Right lobe of liver (tissue), 6 donors: Measurements from ENCODE around the gene CORT. TPM values are rescaled to one million over a fixed set of nuclear protein-coding genes. Genes with fewer than 3 reads are reported as not detected.

Experiments used
- ATAC-seq, 4 donors: fragments of 200-7000 bp; cut with Tn5 transposase; one replicate each; pipeline ENCODE4 v1.9.1; 2020; ENCODE audit warnings: mild to moderate bottlenecking in 4 of 4, moderate library complexity in 4 of 4
- DNase-seq, 3 donors: peaks; one replicate each; pipeline ENCODE4 v3.0.0-alpha.2; 2020
- H3K27ac ChIP-seq, 3 donors: fragments of 200-600 bp; one replicate each; pipeline ENCODE4 v1.8.0; 2022
- H3K27me3 ChIP-seq, 2 donors: fragments of 200-600 bp; one replicate each; pipeline ENCODE4 v1.8.0; 2022
- H3K36me3 ChIP-seq, 4 donors: fragments of 200-600 bp; sonication (generic) in 1 of 4; one replicate each; pipeline versions ENCODE4 v1.5.1 to v1.8.0; 2017 to 2022; ENCODE audit warnings: control low read depth in 1 of 4
- H3K4me1 ChIP-seq, 4 donors: fragments of 200-600 bp; sonication (generic) in 1 of 4; one replicate each; pipeline versions ENCODE4 v1.5.1 to v1.8.0; 2017 to 2022; ENCODE audit warnings: control low read depth in 1 of 4
- H3K4me3 ChIP-seq, 3 donors: fragments of 200-600 bp; one replicate each; pipeline ENCODE4 v1.8.0; 2022
- H3K9me3 ChIP-seq, 4 donors: fragments of 200-600 bp; sonication (generic) in 1 of 4; one replicate each; pipeline versions ENCODE4 v1.5.1 to v1.8.0; 2017 to 2022; ENCODE audit warnings: control low read depth in 1 of 4
- POLR2A ChIP-seq: fragments of 450-650 bp; IDR thresholded peaks from one replicate; pipeline ENCODE4 v1.6.1; 2017; ENCODE audit warnings: antibody characterized with exemption, mild to moderate bottlenecking
- WGBS: methylation state at CpG from one replicate; pipeline ENCODE4 v1.1.6; 2018; ENCODE audit warnings: low coverage, low lambda C conversion rate; ENCODE audit not compliant: insufficient coverage; ENCODE audit errors: missing lambda C conversion rate; 5-methylcytosine and 5-hydroxymethylcytosine counted together
- intact Hi-C, 2 donors: fragments of 100-400 bp; cut with DNase I; formaldehyde crosslinking; loops; one replicate each; pipeline versions ENCODE4 v1.11.2 to v1.14.1; 2022
- total RNA-seq, 6 experiments: library from RNA; depleted of rRNA in 2 of 6; stranded (reverse); fragments of >200 nt in 2 of 6; fragmentation: NEBNext Ultra II Directional in 3 of 6; extraction: Animal tissue kit (Norgen Biotek cat#: 25700) in 3 of 6; gene quantifications; one replicate each; pipeline versions ENCODE4 v1.1.0 to v1.2.4, GENCODE V29; 2016 to 2023
- TF ChIP-seq, protein P1 (sequence below), 4 donors: fragments of 200-600 bp in 3 of 4; fragments of 450-650 bp in 1 of 4; IDR thresholded peaks; one replicate each; pipeline versions ENCODE4 v1.5.1 to v1.8.0; 2016 to 2022; ENCODE audit warnings: antibody characterized with exemption in 4 of 4, mild to moderate bottlenecking in 2 of 4
- donor health status: DM: no; HTN: yes; CAD: no.
- donor health status: DM: no; HTN: no; CAD: no.
- donor health status: DM: no; HTN: no; CAD: no.
- donor health status: DM: no; HTN: yes; CAD: no.
- donor health status: DM: no; HTN: yes; CAD: no.

Gene CORT
- total RNA-seq, 6 experiments from 2014 or later: 0.17 TPM; not detected in 5

DNA sequence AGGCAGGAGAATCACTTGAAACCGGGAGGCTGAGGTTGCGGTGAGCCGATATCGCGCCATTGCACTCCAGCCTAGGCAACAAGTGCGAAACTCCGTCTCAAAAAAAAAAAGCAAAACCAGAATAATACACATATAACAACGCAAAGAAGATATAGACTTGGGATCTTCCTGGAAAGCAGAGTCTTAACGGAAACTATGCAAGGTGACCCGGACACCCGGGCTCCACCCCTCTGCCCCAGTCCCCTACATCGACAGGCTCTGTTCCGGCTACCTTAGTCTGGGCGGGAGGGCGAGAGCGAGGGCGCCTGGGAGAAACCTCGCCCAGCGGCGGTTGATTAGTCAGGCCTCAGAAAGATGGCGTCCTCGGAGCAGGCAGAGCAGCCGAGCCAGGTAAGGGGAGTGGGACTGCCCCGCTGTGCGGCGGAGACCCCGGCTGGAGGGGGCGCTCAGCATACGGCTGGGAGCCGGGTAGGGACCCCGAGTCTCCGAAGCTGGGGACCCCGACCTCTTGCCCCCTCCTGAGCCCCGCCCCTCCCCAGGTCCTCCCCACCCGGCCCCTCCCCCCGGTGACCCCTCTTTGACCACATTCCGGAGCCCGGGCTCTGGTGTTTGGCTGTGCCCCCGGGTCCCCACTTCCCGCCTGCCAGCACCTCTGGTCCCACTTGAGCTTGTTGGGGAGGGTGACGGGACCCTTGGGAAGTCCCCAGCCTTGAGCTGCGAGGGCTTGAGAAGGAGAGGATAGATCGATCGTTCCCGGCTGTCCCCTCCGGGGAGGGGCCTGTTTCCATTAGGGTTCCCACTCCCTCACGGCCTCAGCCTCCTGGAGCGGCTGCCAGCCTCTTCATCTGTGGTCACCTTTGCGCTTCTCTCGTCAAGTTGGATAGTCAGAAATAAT, 25.0 kb downstream of the CORT start, which contains the start of gene PEX14:
PEX14 (plus strand) TSS at position 338 of the 895 bp plus-strand sequence; CDS start at position 355, 17 bp downstream.
- no peaks in the 10 kb centered on the region for H3K36me3 ChIP-seq
- H3K4me1 ChIP-seq: peaks cover 0 to 45% (median 9%) of the 10 kb centered on the region in 4 donors
- H3K4me3 ChIP-seq: peak within 1 kb of the TSS; percentile 82 to 97 (median 86)
- intact Hi-C loops: no loop called here
- ATAC-seq (peak; percentile 82 to 89 (median 84)), DNase-seq (peak; percentile 85 to 93 (median 91))
- no peaks in the 10 kb centered on the region for H3K9me3 ChIP-seq
- H3K27ac ChIP-seq: peak within 1 kb of the TSS; percentile 66 to 83 (median 82)
- 5% methylated on average over 14 of the region's 50 CpGs for WGBS
- TF ChIP-seq, protein P1, sequence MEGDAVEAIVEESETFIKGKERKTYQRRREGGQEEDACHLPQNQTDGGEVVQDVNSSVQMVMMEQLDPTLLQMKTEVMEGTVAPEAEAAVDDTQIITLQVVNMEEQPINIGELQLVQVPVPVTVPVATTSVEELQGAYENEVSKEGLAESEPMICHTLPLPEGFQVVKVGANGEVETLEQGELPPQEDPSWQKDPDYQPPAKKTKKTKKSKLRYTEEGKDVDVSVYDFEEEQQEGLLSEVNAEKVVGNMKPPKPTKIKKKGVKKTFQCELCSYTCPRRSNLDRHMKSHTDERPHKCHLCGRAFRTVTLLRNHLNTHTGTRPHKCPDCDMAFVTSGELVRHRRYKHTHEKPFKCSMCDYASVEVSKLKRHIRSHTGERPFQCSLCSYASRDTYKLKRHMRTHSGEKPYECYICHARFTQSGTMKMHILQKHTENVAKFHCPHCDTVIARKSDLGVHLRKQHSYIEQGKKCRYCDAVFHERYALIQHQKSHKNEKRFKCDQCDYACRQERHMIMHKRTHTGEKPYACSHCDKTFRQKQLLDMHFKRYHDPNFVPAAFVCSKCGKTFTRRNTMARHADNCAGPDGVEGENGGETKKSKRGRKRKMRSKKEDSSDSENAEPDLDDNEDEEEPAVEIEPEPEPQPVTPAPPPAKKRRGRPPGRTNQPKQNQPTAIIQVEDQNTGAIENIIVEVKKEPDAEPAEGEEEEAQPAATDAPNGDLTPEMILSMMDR (IDR thresholded peaks at IDR 0.05): no peak
- TF ChIP-seq POLR2A: peak; percentile 42
- H3K27me3 ChIP-seq: no peaks in the 10 kb centered on the region

DNA sequence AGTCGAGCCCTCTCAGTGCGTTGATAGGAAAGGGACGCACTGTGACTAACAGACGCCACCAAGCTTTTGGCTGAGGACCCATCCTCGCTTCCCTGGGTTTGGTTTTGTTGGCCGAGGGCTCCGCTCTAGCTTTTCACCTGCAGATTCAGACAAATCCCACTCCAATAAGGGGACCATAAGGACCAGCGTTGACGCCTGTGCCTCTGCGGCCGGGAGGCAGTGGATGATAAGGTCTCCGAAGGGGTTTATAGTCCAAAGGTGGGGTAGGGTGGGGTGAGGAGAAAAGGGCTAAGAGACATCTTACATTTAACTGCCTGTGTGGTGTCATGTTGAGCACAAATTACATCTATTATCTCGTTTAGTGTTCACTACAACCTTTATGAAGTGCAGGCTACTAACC, 25.7 kb downstream of the CORT start:
- no peak for ATAC-seq
- Histone ChIP-seq H3K27me3 (no peaks in the 10 kb centered on the region), H3K36me3 (no peaks in the 10 kb centered on the region), H3K4me1 (peaks cover 0 to 50% (median 11%) of the 10 kb centered on the region in 4 donors), H3K9me3 (no peaks in the 10 kb centered on the region), H3K4me3 (peak overlapping the region; percentile 82 to 97 (median 86)), H3K27ac (peak overlapping the region; percentile 66 to 83 (median 82))
- intact Hi-C loops: no loop called here
- no peak for DNase-seq
- TF ChIP-seq, protein P1 (IDR thresholded peaks at IDR 0.05): no peak
- no peak for TF ChIP-seq POLR2A
- 15% methylated on average over 6 of the region's 13 CpGs for WGBS

DNA sequence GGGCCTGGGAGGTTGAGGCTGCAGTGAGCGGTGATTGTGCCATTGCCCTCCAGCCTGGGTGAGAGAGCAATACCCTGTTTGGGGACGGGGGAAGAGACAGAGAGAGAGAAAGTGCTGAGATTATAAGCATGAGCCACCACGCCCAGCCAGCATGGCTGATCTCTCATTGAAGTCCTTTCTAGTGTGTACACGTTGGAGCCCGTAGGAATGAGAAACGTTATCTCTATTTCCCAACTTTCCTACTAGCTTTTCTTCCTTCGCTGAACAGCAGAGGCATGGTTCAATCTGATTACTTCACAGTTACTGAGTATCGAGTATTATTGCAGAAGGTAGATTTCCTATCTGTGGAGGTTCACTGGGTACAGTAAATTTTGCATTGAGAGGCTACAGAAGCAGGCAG, 29.5 kb downstream of the CORT start:
- intact Hi-C loops: no loop called here
- 30% methylated on average over 6 of the region's 8 CpGs for WGBS
- Histone ChIP-seq H3K27me3 (no peaks in the 10 kb centered on the region), H3K9me3 (no peaks in the 10 kb centered on the region), H3K27ac (peak overlapping the region in 1 of 3 donors; percentile 18), H3K36me3 (no peaks in the 10 kb centered on the region), H3K4me3 (no peak overlapping the region), H3K4me1 (peaks cover 0 to 41% (median 13%) of the 10 kb centered on the region in 4 donors)
- DNase-seq (no peak), ATAC-seq (no peak)
- TF ChIP-seq, protein P1 (IDR thresholded peaks at IDR 0.05): no peak
- TF ChIP-seq POLR2A: no peak

DNA sequence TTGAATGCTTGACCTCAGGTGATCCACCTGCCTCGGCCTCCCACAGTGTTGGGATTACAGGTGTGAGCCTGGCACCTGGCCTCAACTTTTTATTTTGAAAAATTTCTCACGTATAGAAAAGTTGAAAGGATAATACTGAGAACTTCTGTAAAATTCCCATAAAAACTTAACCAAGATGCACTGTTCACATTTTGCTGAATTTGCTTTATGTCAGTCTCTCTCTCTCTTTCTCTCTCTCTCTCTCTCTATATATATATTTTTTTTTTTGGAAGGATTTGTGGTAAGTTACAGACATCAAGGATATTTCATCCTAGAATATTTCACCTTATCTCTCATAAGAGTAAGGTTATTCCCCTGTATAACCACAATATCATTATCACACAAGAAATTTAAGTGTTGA, 30.8 kb downstream of the CORT start:
- no peak for TF ChIP-seq POLR2A
- TF ChIP-seq, protein P1 (IDR thresholded peaks at IDR 0.05): no peak
- Histone ChIP-seq H3K4me3 (no peak overlapping the region), H3K27ac (no peak overlapping the region), H3K27me3 (no peaks in the 10 kb centered on the region), H3K4me1 (peaks cover 0 to 45% (median 16%) of the 10 kb centered on the region in 4 donors), H3K9me3 (no peaks in the 10 kb centered on the region), H3K36me3 (no peaks in the 10 kb centered on the region)
- intact Hi-C loops: no loop called here
- WGBS: 56% methylated on average over 2 of the region's 2 CpGs
- no peak for ATAC-seq
- no peak for DNase-seq
